NT2/D1 (cell line): ENCODE data around the gene ATP13A2.
"Not testable (repeated sequence)": the region's sequence is repeated elsewhere in the genome, so short reads cannot be mapped to it uniquely, and the experiment has no call there.

Source experiments
- SUZ12 ChIP-seq: IDR thresholded peaks from 2 replicates; pipeline ENCODE4 v1.6.1; 2011; ENCODE audit not compliant: insufficient read length, insufficient read depth; ENCODE audit errors: extremely low read depth
- ZNF274 ChIP-seq: IDR thresholded peaks from 2 replicates; pipeline ENCODE4 v1.6.1; 2011; ENCODE audit warnings: mild to moderate bottlenecking, low read depth, low read length

GRCh38 chr1:16964169-16964568 is 47.6 kb downstream of the ATP13A2 start:
- TF ChIP-seq ZNF274, SUZ12: not testable (repeated sequence)
